DOHH2 (cell line): Measurements from ENCODE around the gene ANTXR1.

ENCODE experiments used
- CTCF ChIP-seq: fragments of 200-600 bp; sonication (generic); IDR thresholded peaks from one replicate; pipeline ENCODE4 v1.5.1; 2014; ENCODE audit warnings: antibody characterized with exemption, mild to moderate bottlenecking, low read depth, low read length; ENCODE audit not compliant: poor library complexity, severe bottlenecking
- EZH2phosphoT487 ChIP-seq: fragments of 200-600 bp; sonication (generic); IDR thresholded peaks from 2 replicates; pipeline ENCODE4 v1.6.1; 2017; ENCODE audit warnings: borderline replicate concordance, mild to moderate bottlenecking, antibody characterized with exemption, low read length, moderate library complexity, mixed read lengths

DNA sequence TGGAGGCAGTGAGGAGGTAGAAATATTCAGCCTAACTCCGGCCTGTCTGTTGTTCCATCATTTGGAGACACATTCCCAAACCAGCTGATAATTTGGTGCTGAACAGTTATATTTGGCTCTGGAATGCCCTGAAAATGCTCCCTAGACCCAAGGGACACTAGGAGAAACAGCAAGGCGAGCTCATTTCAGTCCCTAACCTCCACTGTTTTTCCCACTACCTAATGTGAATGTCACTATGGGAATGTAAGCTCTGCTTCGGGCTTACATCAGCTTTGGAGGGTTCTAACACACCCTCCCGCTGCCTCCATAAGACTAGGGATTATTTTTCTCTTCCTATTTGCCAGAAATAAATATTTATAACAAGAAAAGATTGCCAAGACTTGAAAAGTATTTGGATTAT, 103.5 kb downstream of the ANTXR1 start:
- TF ChIP-seq CTCF (no peak), EZH2phosphoT487 (no peak)
